ENCODE measurements around the gene PDXK. TPM values are rescaled to one million over a fixed set of nuclear protein-coding genes. Genes with fewer than 3 reads are reported as not detected.

Gene PDXK
- total RNA-seq, 2 donors from 2014 or later = 93.1 to 106 TPM

Other genes with a start within 250 kb of the PDXK start
- under 1 TPM; 0.20 to 0.37 TPM for gene HSF2BP, start 59.6 kb upstream of the PDXK start, total RNA-seq
- gene RRP1B, start 59.6 kb upstream of the PDXK start, total RNA-seq = 10 to 100 TPM; 30.3 to 30.6 TPM
- 10 to 100 TPM; 22.0 to 26.0 TPM for gene CSTB, start 57.2 kb downstream of the PDXK start, total RNA-seq
- gene RRP1, start 70.4 kb downstream of the PDXK start, total RNA-seq = 10 to 100 TPM; 20.5 to 23.2 TPM
- 10 to 100 TPM; 64.1 to 67.3 TPM for gene AGPAT3, start 146.1 kb downstream of the PDXK start, total RNA-seq